GM20000 (cell line): ENCODE data around the gene M1AP.

Experiments used
- DNase-seq: peaks from one replicate; pipeline ENCODE4 v3.0.0; 2012; ENCODE audit warnings: low spot score
- CTCF ChIP-seq: IDR thresholded peaks from 2 replicates; pipeline ENCODE4 v1.5.1; 2012; ENCODE audit warnings: mild to moderate bottlenecking, control low read depth; ENCODE audit errors: extremely low read depth, missing control alignments

Gene M1AP

GRCh38 chr2:74583504-74583903, 64.6 kb downstream of the M1AP start:
- TF ChIP-seq CTCF = no peak
- no peak for DNase-seq

GRCh38 chr2:74582184-74582583, 65.9 kb downstream of the M1AP start:
- DNase-seq = no peak
- TF ChIP-seq CTCF = no peak

GRCh38 chr2:74581463-74581862, 66.7 kb downstream of the M1AP start:
- no peak for TF ChIP-seq CTCF

GRCh38 chr2:74578408-74578807, 69.7 kb downstream of the M1AP start:
- DNase-seq = no peak
- no peak for TF ChIP-seq CTCF

More at GRCh38 chr2:74581463-74581862, 66.7 kb downstream of the M1AP start:
- DNase-seq = no peak

- no peak for DNase-seq
- no peak for TF ChIP-seq CTCF
Observed at GRCh38 chr2:74577448-74577847, 70.7 kb downstream of the M1AP start.

- no peak for TF ChIP-seq CTCF
- DNase-seq = no peak
Observed at GRCh38 chr2:74576863-74577229, 71.3 kb downstream of the M1AP start.

- TF ChIP-seq CTCF = no peak
- DNase-seq = no peak
Observed at GRCh38 chr2:74576211-74576862, 71.8 kb downstream of the M1AP start.
